DMS 273 (cell line): Measurements from ENCODE around the gene CYTH4.

ENCODE experiments used
- DNase-seq: peaks from one replicate; lab custom pipeline; 2025; ENCODE audit not compliant: unreplicated experiment; lab: John Stamatoyannopoulos, UW

Gene CYTH4

GRCh38 chr22:37308385-37309200, 26.3 kb downstream of the CYTH4 start:
- DNase-seq = no peak

GRCh38 chr22:37309211-37310074, 27.1 kb downstream of the CYTH4 start:
- no peak for DNase-seq

GRCh38 chr22:37310075-37310606, 27.8 kb downstream of the CYTH4 start:
- no peak for DNase-seq

GRCh38 chr22:37310815-37311595, 28.7 kb downstream of the CYTH4 start:
- no peak for DNase-seq

- DNase-seq = no peak
Observed at GRCh38 chr22:37311761-37312312, 29.5 kb downstream of the CYTH4 start.

- DNase-seq = no peak
Observed at GRCh38 chr22:37312549-37313183, 30.4 kb downstream of the CYTH4 start.

GRCh38 chr22:37313376-37314314, 31.3 kb downstream of the CYTH4 start:
- no peak for DNase-seq

GRCh38 chr22:37314315-37315074, 32.2 kb downstream of the CYTH4 start:
- no peak for DNase-seq

GRCh38 chr22:37316405-37316804, 34.1 kb downstream of the CYTH4 start:
- DNase-seq = no peak

GRCh38 chr22:37316875-37317371, 34.6 kb downstream of the CYTH4 start:
- peak; percentile 79 for DNase-seq

GRCh38 chr22:37317698-37318210, 35.4 kb downstream of the CYTH4 start:
- no peak for DNase-seq

GRCh38 chr22:37318364-37319109, 36.2 kb downstream of the CYTH4 start:
- no peak for DNase-seq

- no peak for DNase-seq
Observed at GRCh38 chr22:37319469-37319868, 37.2 kb downstream of the CYTH4 start.

- no peak for DNase-seq
Observed at GRCh38 chr22:37320726-37321677, 38.7 kb downstream of the CYTH4 start.

GRCh38 chr22:37324340-37325038, 42.2 kb downstream of the CYTH4 start:
- DNase-seq = no peak

- DNase-seq = no peak
Observed at GRCh38 chr22:37325039-37325395, 42.7 kb downstream of the CYTH4 start.
